ENCODE results near the gene LRRFIP1. TPM values are rescaled to one million over a fixed set of nuclear protein-coding genes. Genes with fewer than 3 reads are reported as not detected.

The LRRFIP1 gene
- total and polyA plus RNA-seq, 2 of the 13 experiments (the other 11 are each of a cell fraction or from before 2014, with no cell fraction given), result 15.9 to 40.5 TPM

DNA sequence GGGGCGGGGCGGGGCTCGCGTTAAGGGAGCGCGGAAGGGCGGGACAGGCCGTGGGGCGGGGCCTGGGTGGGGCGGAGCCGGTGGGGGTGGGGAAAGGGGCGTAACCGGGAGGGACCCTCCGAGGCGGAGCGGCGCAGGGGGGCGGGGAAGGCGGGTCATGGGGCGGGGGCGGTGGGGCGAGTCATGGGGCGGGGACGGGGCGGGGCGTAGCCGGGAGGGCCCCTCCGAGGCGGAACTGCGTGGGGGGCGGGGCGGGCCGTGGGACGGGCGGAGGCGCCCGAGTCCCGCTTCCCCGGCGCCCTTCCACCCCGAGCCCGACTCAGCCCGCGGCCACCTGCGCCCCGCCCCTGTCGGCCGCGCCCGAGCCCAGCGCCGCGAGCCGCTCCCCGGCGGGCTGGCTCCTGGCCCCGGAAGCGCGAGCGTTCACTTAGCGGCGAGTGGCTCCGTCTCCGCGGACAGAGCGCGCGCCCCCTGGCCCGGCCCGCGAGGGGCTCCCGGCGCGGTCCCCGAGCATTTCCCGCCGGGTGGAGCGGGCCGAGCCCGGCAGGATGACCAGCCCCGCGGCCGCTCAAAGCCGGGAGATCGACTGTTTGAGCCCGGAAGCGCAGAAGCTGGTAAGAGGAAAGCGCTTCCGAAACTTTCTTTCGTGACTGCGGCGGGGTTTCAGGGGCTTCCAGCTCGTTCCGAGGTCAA, 64.7 kb downstream of the LRRFIP1 start:
- Histone ChIP-seq H3K4me2 (ENCODE audit: low read depth, low read length) (peak overlapping the region; percentile 97), H3K4me1 (ENCODE audit: insufficient read depth, low read length) (peaks cover 71% of the 10 kb centered on the region), H2AFZ (ENCODE audit: low read length) (no peak overlapping the region), H3K27ac (ENCODE audit: extremely low read length, insufficient read depth, low read length) (peak overlapping the region; percentile 67), H3K9me3 (ENCODE audit: low read length) (no peaks in the 10 kb centered on the region), H3K4me3 (replicated peaks in 1 of 3; ENCODE audit: insufficient read depth in 1 of 3, low read depth in 2 of 3, low read length in 3 of 3) (peak overlapping the region; percentile 86 to 92 (median 88)), H3K9ac (ENCODE audit: insufficient read depth, low read depth, low read length) (peak overlapping the region; percentile 93), H4K20me1 (ENCODE audit: insufficient read depth, low read length) (peaks cover 30% of the 10 kb centered on the region; the same call in 1 of the 2 replicates), H3K79me2 (ENCODE audit: insufficient read depth, low read length) (peaks cover 44% of the 10 kb centered on the region), H3K27me3 (ENCODE audit: control insufficient read depth in 1 of 2, insufficient read depth in 2 of 2, low read length in 2 of 2) (no peaks in the 10 kb centered on the region; a peak in 1 of 5 replicates), H3K36me3 (replicated peaks in 1 of 2; ENCODE audit: control insufficient read depth in 1 of 2, insufficient read depth in 2 of 2, low read length in 2 of 2) (no peaks in the 10 kb centered on the region)
- ChIA-PET CTCF (ENCODE audit: low intra/inter-chr PET ratio, low total read pairs) (no interaction called here), POLR2A (interaction anchor here (0.8 to 1.4 kb wide), 6 partner anchors 23 to 101 kb away, joined by 3 to 11 read pairs (median 4); no protein-coding TSS in a partner anchor)
- FAIRE-seq (no peak), DNase-seq (ENCODE audit: low spot score) (peak; percentile 69), ATAC-seq (peak; percentile 88)
- 2% methylated on average over 24 of the region's 94 CpGs for WGBS (ENCODE audit: low lambda C conversion rate)
- no TSS peak for BruUV-seq (replicated peaks)
- in situ Hi-C loops (cut with HindIII; ENCODE audit: extremely low pct_ligation_motif_present, low pct_unique_long_range_greater_than_20kb) (no loop called here), intact Hi-C loops (cut with micrococcal nuclease; ENCODE audit: unreplicated experiment) (no loop called here)
- TF ChIP-seq RCOR2 (CRISPR knock-in tag; IDR thresholded peaks at IDR 0.05), result no peak
- TF ChIP-seq, protein P1, sequence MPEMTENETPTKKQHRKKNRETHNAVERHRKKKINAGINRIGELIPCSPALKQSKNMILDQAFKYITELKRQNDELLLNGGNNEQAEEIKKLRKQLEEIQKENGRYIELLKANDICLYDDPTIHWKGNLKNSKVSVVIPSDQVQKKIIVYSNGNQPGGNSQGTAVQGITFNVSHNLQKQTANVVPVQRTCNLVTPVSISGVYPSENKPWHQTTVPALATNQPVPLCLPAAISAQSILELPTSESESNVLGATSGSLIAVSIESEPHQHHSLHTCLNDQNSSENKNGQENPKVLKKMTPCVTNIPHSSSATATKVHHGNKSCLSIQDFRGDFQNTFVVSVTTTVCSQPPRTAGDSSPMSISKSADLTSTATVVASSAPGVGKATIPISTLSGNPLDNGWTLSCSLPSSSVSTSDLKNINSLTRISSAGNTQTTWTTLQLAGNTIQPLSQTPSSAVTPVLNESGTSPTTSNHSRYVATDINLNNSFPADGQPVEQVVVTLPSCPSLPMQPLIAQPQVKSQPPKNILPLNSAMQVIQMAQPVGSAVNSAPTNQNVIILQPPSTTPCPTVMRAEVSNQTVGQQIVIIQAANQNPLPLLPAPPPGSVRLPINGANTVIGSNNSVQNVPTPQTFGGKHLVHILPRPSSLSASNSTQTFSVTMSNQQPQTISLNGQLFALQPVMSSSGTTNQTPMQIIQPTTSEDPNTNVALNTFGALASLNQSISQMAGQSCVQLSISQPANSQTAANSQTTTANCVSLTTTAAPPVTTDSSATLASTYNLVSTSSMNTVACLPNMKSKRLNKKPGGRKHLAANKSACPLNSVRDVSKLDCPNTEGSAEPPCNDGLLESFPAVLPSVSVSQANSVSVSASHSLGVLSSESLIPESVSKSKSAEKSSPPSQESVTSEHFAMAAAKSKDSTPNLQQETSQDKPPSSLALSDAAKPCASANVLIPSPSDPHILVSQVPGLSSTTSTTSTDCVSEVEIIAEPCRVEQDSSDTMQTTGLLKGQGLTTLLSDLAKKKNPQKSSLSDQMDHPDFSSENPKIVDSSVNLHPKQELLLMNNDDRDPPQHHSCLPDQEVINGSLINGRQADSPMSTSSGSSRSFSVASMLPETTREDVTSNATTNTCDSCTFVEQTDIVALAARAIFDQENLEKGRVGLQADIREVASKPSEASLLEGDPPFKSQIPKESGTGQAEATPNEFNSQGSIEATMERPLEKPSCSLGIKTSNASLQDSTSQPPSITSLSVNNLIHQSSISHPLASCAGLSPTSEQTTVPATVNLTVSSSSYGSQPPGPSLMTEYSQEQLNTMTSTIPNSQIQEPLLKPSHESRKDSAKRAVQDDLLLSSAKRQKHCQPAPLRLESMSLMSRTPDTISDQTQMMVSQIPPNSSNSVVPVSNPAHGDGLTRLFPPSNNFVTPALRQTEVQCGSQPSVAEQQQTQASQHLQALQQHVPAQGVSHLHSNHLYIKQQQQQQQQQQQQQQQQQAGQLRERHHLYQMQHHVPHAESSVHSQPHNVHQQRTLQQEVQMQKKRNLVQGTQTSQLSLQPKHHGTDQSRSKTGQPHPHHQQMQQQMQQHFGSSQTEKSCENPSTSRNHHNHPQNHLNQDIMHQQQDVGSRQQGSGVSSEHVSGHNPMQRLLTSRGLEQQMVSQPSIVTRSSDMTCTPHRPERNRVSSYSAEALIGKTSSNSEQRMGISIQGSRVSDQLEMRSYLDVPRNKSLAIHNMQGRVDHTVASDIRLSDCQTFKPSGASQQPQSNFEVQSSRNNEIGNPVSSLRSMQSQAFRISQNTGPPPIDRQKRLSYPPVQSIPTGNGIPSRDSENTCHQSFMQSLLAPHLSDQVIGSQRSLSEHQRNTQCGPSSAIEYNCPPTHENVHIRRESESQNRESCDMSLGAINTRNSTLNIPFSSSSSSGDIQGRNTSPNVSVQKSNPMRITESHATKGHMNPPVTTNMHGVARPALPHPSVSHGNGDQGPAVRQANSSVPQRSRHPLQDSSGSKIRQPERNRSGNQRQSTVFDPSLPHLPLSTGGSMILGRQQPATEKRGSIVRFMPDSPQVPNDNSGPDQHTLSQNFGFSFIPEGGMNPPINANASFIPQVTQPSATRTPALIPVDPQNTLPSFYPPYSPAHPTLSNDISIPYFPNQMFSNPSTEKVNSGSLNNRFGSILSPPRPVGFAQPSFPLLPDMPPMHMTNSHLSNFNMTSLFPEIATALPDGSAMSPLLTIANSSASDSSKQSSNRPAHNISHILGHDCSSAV (CRISPR knock-in tag; IDR thresholded peaks at IDR 0.05; ENCODE audit: borderline replicate concordance), result no peak
- peak; percentile 42; the same call in 1 of the 2 replicates for TF ChIP-seq ETV5 (CRISPR knock-in tag; IDR thresholded peaks at IDR 0.05; ENCODE audit: borderline replicate concordance)
- no peak for TF ChIP-seq SP1 (IDR thresholded peaks at IDR 0.05)
- peak; percentile 49; the same call in 1 of the 2 replicates for TF ChIP-seq SP1 (CRISPR knock-in tag; IDR thresholded peaks at IDR 0.05)
- TF ChIP-seq, protein P2, sequence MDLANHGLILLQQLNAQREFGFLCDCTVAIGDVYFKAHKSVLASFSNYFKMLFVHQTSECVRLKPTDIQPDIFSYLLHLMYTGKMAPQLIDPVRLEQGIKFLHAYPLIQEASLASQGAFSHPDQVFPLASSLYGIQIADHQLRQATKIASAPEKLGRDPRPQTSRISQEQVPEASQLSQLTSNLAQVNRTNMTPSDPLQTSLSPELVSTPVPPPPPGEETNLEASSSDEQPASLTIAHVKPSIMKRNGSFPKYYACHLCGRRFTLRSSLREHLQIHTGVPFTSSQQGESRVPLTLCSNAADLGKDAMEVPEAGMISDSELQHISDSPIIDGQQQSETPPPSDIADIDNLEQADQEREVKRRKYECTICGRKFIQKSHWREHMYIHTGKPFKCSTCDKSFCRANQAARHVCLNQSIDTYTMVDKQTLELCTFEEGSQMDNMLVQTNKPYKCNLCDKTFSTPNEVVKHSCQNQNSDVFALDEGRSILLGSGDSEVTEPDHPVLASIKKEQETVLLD (CRISPR knock-in tag; IDR thresholded peaks at IDR 0.05; ENCODE audit: low read depth), result peak; percentile 81
- TF ChIP-seq RBFOX2 (IDR thresholded peaks at IDR 0.05; ENCODE audit: low read depth, low read length), result peak; percentile 86
- TF ChIP-seq AGO1 (IDR thresholded peaks at IDR 0.05; ENCODE audit: low read depth, low read length, poor library complexity, severe bottlenecking), result no peak
- TF ChIP-seq, protein P3, sequence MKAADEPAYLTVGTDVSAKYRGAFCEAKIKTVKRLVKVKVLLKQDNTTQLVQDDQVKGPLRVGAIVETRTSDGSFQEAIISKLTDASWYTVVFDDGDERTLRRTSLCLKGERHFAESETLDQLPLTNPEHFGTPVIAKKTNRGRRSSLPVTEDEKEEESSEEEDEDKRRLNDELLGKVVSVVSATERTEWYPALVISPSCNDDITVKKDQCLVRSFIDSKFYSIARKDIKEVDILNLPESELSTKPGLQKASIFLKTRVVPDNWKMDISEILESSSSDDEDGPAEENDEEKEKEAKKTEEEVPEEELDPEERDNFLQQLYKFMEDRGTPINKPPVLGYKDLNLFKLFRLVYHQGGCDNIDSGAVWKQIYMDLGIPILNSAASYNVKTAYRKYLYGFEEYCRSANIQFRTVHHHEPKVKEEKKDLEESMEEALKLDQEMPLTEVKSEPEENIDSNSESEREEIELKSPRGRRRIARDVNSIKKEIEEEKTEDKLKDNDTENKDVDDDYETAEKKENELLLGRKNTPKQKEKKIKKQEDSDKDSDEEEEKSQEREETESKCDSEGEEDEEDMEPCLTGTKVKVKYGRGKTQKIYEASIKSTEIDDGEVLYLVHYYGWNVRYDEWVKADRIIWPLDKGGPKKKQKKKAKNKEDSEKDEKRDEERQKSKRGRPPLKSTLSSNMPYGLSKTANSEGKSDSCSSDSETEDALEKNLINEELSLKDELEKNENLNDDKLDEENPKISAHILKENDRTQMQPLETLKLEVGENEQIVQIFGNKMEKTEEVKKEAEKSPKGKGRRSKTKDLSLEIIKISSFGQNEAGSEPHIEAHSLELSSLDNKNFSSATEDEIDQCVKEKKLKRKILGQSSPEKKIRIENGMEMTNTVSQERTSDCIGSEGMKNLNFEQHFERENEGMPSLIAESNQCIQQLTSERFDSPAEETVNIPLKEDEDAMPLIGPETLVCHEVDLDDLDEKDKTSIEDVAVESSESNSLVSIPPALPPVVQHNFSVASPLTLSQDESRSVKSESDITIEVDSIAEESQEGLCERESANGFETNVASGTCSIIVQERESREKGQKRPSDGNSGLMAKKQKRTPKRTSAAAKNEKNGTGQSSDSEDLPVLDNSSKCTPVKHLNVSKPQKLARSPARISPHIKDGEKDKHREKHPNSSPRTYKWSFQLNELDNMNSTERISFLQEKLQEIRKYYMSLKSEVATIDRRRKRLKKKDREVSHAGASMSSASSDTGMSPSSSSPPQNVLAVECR (CRISPR knock-in tag; IDR thresholded peaks at IDR 0.05; ENCODE audit: borderline replicate concordance), result peak; percentile 74; the same call in 1 of the 2 replicates

Measured in HepG2 (cell line).